Measurements from ENCODE around the gene SYTL3.
"Not testable (repeated sequence)": the region's sequence is repeated elsewhere in the genome, so short reads cannot be mapped to it uniquely, and the experiment has no call there.

SYTL3 gene

DNA sequence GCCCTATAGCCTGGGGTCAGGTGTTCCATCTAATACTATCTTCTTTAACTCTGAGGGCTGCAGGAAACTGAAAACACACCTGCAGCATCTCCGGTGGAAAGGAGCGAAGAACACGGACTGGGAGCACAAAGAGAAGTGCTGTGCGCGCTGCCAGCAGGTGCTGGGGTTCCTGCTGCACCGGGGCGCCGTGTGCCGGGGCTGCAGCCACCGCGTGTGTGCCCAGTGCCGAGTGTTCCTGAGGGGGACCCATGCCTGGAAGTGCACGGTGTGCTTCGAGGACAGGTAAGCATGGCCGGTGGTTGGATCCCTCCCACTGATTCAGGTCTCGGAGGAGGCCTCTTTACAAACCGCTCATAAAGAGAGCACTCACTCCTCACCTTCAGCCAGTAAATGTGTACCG is 15.5 kb downstream of the SYTL3 start:
- DNase-seq: no peak

DNA sequence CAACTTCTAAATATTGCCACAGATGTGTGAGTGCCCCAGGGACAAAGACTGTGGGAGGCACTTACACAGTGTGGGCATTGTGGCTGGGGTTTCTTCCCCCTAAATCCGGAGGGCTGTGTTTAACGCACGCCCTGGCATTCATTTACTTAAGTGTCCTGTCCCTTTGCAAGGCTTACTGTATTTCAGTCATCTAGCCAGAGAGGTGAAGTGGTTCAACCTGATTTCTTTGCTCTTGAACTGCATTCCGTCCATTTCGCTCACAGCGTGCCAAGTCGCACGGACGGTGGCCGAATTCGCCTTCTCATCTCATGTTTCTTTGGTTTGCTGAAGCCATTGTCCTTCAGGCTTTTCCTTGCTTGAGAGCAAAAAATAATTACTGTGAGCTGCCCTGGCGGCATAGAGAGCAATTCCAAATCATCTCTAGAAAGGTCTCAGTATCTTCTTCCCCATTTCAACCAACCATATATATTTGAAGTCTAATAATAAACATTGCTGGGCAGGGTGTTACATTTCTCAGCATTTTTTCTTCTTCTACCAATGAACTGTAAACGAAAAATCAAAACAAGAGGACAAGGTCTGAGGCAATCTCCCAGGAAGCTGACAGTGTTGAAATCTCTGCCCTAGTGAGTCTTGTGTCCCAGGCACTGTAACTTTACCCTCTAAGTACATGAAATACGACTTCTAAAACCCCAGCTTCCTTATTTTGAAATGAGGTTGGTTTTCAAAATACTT is 16.9 kb downstream of the SYTL3 start:
- peak; percentile 96 for DNase-seq

DNA sequence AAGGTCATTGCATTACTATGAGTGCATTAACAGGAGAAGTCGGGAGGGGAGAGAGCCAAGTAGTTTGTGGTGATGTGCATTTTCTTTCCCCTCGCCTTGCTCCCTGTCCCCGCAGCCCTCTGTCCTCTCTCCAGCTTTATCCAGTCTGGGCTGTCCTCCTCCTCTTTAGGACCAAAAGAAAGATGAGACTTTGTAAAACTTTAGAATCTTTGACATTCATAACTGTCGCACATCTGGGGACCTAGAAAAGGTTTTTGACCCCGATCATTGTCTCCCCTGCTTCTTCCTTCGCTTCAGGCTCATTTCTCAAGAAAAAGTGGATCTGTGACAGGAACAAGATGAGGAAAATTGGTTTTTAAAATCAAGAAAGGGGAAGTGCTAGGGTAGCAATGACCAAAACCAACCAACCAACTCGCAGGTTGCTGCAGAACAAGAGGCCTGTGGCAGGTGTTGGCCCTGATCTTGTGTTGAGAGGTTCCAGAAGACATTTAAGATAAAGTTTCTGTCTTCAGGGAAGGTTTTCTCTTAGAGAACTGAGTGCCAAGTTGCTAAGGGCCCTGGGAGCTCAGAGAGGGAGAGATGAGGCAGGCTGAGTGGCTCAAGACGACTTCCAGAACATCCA is 17.6 kb downstream of the SYTL3 start:
- DNase-seq: no peak

DNA sequence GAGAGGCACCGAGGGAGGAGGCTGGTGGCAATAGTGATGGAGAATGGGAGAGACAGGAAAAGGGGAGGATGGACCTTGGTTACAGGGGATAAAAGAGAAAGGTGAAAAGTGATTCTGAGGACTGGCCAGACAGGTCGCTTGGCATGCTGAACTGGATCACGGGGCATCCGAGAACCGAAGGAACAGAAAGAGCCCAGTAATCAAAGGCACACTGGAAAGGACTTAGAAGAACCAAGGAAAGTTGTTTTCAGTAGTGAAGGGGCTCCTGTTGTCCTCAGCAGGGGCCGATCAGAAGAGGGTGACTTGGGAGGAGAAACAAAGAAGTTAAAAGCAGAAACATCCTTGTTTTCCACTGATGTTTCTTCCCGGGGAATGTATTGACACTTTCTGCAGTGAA is 18.9 kb downstream of the SYTL3 start:
- DNase-seq: no peak

DNA sequence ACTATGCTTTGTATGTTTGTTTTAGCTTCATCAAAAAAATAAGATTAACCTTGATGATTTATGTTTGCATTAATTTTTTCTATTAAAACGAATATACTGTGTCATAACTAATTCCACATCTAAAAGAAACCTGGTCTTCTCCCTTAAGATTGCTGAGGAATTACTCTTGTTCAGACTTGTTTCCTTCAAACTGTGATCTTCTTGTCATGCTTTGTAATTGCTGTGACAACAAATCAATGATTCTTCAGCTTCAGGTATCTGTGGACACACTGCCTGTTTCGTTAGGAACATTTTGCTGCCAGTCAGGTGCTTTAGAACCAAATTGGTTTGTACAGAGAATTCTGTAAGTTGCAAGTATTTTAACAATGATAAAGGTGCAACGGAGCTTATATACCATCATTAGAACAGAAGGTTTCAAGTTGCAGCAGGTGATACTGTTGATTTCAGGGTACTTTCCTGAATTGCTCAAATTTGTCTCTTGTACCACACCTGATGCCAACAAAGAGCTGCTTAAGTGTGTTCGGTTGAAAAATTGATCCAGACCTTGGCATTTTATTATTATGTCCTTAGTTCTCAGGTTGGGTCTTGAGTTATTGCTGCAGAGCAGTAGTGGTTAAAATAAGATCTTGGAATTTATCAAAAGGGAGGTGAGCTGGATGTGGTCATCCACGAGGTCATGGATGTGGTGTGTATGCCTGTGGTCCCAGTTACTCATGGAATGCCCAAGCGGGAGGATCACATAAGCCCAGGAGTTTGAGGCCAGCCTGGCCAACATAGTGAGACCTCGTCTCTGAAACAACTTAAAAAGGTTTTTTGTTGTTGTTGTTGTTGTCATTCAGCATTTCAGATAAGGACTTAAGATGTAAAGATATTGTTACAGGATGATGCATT is 19.5 kb downstream of the SYTL3 start:
- DNase-seq: no peak

DNA sequence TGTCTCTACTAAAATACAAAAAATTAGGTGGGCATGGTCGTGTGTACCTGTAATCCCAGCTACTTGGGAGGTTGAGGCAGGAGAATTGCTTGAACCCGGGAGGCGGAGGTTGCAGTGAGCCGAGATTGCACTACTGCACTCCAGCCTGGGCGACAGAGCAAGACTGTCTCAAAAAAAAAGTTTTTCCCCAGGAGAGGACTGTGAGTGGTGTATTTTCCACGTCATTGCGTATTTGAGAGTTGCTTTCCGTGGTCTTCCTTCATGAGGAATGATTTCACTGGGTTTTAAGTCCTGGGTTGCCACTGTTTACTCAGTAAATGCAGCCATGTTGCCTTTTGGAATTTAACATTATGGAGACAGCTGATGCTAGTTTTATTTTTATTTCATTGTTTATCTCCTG is 22.3 kb downstream of the SYTL3 start:
- not testable (repeated sequence) for DNase-seq

DNA sequence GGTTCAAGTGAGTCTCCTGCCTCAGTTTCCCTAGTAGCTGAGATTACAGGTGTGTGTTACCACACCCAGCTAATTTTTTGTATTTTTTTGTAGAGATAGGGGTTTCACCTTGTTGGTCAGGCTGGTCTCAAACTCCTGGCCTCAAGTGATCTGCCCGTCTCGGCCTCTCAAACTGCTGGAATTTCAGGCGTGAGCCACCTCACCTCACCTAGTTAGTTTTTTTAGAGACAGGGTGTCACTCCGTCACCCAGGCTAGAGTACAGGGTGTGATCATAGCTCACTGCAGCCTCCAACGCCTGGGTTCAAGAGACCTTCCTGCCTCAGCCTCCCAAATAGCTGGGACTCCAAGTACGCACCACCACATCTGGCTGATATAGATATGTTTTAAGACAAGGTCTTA is 22.9 kb downstream of the SYTL3 start:
- DNase-seq: no peak

DNA sequence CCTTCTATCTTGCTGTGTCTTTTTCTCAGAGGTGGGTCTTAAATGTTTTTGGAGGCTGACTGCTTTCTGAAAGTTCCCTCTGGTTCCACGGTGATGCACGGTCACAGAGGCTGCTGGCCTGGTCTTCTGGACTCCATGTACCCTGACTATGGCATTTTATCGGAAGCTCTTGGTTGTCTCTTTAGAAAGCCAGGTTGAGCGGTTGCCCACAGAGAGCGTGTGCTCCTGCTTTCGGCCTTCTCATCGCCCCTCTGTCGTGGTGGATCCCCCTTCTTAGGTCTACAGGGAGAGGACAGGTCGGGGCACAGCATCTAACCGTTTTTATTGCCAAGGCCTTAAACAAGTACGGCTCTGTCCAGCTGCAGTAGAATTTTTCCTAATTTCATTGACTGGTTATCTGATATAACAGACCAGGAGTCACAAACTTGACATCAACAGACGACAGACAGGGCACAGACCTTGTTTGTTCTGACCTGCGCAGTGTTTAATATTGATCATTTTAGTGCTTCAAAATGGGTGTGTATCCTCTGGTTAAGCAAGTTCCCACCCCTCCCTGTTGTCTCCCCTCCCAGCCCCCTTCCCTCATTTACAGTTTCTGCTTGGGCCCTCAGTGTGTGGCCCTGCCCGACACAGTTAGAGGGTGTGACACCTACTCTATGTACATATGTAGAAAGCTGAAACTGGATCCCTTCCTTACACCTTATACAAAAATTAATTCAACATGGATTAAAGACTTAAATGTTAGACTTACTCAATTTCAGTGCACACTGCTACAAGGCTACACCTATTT is 24.7 kb downstream of the SYTL3 start:
- no peak for DNase-seq

DNA sequence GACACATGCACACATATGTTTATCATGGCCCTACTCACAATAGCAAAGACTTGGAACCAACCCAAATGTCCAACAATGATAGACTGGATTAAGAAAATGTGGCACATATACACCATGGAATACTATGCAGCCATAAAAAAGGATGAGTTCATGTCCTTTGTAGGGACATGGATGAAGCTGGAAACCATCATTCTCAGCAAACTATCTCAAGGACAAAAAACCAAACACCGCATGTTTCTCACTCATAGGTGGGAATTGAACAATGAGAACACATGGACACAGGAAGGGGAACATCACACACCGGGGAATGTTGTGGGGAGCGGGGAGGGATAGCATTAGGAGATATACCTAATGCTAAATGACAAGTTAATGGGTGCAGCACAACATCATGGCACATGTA is 27.2 kb downstream of the SYTL3 start:
- DNase-seq: not testable (repeated sequence)

DNA sequence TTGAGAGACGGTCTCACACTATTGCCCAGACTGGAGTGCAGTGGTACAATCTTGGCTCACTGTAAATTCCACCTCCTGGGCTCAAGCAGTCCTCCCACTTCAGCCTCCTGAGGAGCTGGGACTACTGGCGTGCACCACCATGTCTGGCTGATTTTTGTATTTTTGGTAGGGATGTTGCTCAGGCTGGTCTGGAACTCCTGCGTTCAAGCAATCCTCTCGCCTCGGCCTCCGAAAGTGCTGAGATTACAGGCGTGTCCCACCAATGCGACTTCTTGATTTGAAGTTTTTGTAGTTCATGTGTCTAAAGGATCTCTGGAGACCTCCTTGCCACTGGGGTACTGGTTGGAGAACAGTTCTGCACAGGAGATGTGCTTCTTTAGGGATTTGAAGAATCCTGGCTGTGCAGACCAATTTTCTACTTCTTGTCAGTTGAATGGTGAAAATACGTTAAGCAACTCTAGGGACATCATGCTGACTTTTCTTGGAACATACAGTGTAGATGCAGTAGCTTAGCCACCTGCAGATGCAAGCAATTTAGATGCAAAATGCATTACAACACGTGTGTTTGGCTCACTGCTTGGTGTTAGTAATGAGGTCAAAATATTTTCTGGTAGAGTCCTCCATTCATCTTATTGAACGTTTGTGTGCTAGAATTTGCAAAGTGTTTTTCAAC is 28.2 kb downstream of the SYTL3 start:
- no peak for DNase-seq

DNA sequence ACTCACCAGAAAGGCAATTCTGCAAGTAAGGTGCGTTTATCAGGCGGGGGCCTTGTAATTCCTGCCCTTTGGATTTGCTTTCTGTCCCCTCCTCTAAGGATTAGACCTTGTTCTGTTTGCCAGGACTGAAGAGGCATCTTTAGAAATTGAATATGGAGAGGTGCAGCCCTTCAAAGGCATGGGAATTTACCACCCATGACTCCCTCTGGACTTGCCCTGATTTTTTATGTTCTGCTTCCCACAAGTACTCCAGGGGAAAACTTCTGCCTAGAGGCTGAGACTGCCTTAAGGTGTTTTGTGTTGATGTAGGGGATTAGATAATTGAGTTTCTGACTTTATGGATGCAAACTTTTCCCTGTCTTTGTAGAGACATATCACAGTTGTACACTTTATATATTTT is 30.2 kb downstream of the SYTL3 start:
- no peak for DNase-seq

DNA sequence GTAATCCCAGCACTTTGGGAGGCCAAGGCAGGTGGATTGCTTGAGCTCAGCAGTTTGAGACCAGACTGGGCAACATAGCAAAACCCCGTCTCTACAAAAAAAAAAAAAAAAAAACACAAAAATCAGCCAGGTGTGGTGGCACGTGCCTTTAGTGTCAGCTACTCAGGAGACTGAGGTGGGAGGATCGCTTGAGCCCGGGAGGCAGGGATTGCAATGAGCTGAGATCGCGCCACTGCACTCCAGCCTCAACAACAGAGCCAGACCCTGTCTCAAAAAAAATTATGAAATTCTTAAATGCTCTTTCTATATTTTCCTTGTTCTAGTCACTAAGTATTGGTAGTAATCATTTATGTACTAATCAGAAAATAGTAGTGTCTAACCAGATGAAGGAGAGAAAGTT is 30.6 kb downstream of the SYTL3 start:
- DNase-seq: no peak

DNA sequence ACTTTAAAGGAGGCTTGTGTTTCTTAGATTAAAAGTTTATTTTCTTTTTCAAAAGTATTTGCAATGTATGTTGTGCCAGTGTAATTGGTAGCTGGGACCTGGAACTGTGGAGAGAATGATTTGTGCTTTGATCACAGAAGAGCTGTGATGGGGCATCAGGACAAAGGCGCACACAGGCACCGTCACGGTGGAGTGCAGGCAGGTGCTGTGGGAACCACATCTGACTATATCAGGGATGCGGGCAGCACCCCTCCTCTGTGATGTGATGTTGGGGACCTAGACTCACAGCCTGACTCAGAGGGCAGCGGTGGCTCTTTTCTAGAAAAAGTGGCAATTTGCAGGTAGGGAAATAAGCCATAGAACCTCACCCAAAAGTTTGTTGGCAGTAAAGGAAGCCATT is 34.5 kb downstream of the SYTL3 start:
- DNase-seq: no peak

DNA sequence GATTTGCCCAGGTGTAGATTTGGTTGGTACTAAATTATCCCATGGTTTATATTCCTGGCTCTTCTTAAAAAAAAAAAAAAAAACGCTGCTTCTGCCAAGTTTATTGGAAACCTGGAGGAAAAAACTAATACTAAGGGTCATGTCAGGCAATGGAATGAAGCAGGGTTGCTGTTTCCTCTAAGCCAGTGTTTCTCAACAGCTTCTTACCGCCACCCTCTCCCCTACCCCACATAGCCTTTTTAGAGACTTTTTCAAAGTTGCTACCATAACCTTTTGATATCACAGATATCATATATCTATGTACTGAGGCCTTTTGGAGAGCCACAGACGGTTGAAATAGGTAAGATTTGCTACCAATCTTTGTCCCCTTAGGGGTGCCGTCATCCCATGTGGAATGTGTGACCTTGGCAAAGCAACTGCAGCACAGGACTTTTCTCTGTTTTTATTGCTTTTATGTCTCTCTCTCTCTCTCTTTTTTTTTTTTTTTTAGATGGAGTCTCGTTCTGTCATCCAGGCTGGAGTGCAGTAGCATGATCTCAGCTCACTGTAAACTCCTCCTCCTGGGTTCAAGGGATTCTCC is 35.0 kb downstream of the SYTL3 start:
- DNase-seq: no peak

DNA sequence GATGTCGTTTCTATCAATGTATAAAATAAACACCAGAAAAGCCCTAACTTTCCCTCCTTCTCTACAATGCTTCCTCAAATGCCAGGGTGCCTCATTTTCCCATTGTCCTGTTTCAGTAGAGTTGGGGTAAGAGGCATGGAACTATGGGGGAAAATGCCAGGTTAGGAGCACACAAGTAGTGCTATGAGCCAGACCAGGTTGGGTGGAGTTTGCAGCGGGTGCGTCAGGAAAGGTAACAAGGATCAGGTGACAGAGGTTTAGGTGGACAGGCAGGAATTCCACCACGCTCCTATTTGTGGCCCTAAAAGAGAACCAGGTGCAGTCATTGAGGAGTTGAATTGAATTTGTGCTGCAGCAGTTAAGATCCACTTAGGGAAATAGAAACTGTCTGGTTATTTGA is 36.5 kb downstream of the SYTL3 start:
- no peak for DNase-seq

DNA sequence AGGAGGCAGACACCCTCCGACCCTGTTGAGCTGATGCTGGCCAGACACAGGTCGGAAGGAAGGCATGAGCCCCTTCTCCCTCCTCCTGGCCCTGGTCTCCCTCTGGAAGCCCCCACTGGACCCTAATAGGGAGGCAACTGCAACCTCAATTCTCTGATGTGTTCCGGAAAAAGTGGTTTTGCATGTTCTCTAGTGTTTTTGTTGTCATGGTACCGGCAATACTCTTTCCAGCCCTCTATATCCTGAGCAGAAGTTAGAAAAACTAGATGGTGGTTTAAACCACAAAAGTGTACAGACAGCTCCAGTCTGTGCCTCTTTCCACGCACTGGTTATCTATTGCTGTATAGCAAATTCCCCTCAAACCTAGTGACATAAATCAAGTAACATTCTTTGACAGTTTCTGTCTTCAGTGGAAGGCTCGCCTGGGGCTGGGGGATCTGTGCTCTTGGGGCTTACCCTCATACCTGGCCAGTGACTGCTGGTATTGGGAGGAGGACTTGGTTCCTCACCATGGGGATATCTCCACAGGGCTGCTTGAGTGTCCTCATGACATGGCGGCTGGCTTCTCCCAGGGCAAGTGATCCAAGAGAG is 37.0 kb downstream of the SYTL3 start:
- no peak for DNase-seq

DNA sequence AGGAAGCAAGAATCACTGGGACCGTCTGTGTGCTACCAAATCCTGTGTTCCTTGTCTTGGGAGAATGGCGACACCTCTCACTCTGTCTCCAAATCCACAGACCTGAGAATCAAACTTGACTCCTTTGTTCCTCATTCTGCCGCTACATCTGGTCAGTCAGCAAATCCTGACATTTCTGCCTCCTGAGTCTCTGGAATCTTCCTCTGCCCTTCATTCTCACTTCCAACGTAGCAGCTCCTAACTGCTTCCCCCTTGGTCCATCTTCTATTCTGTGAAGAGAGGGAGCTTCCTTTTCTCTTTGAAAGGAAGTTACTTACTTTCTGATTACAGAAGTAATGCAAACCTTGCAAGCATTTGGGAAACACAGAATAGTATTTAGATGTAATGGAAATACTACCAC is 37.7 kb downstream of the SYTL3 start:
- no peak for DNase-seq

DNA sequence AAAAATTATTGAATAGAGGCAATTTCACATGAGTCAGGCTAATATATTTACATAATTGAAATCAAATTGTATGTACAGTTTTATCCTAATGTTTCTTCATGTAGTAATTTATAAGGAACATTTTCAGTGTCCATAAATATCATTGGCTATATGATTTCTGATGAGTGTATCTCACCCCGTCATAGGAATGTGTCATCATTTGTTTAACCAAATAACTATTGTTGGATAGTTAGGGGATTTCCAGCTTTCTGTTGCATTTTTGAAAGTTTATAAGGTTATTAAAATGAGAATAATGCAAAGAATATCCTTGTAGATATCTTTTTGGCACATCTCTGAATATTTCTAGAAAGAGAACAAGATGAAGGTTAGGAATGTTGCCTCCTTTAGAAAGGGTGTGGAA is 39.0 kb downstream of the SYTL3 start:
- no peak for DNase-seq

DNA sequence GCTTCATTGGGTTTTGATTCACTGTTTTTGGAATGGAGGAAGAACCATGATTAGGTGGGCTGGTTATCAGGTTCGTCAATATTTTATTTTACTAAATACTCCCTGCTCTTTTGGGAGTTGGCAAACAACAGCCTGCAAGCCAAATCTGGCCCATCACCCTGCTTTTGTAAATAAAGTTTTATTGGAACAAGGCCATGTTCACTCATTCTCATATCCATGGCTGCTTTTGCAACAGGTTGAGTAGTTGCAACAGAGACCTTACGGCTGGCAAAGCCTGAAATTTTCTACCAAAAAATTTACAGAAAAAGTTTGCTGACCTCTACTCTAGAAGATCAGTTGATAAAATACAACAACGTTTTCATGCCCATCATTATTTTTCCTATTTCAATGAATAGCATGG is 45.1 kb downstream of the SYTL3 start:
- DNase-seq: no peak

DNA sequence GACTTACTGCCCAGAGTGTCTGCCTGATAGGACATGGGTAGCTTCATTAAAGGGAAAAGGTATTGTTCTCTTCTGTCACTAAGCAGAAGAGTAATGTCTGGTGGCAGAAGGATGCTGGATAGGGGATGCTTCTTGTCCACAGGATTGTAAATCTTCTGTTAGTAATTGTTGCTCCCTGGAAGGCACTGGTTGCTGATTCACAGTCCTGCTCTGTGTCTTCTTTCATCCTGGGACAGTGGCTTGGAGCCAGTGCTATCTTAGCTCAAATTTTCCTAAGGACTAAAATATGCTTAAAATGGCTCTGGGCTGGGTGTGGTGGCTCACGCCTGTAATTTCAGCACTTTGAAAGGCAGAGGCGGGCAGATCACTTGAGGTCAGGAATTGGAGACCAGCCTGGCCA is 48.0 kb downstream of the SYTL3 start:
- no peak for DNase-seq

DNA sequence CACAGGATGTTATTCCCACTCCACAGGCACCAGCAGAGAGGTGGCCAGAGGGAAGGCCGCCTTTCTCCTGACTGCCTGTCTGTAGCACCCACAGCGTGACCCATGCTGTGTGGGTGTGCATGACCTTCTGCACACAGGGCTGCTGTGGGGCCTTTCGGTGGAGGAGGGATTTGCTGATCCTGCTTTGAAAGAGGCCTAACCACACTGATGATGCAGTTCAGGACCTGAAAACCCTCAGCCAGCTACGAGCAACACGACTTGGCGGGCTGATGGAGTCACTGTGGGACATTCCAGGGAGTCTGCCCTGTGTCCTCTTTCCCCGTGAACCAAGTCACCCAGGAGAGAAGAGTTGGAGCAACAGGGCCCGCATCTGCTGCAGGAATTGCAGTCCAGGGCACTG is 49.1 kb downstream of the SYTL3 start:
- DNase-seq: no peak

DNA sequence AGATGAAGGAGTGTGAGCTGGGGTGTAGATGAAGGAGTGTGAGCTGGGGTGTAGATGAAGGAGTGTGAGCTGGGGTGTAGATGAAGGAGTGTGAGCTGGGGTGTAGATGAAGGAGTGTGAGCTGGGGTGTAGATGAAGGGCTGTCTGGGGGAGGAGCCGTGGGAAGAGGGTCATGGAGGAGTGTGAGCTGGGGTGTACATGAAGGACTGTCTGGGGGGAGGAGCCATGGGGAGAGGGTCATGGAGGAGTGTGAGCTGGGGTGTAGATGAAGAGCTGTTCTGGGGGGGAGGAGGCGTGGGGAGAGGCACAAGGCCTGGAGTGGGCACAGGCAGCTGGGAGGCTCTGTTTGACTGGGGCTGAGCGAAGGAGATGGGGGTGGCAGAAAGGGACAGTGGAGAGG is 51.4 kb downstream of the SYTL3 start:
- not testable (repeated sequence) for DNase-seq
